HL-60/S4 (cell line): ENCODE data around the gene RANGRF.

Source experiments
- in situ Hi-C: fragments of 300-500 bp; cut with MboI; formaldehyde crosslinking; loops from 2 replicates; pipeline ENCODE4 v1.14.3; 2022; ENCODE audit warnings: low sequenced_read_pairs

Gene RANGRF

GRCh38 chr17:8273884-8274444, 14.5 kb upstream of the RANGRF start:
- in situ Hi-C loops, result no loop called here

- in situ Hi-C loops, result no loop called here
Measured at GRCh38 chr17:8274816-8275215, 13.7 kb upstream of the RANGRF start.

- in situ Hi-C loops, result no loop called here
Measured at GRCh38 chr17:8275421-8276290, 12.8 kb upstream of the RANGRF start.

GRCh38 chr17:8277317-8277716, 11.2 kb upstream of the RANGRF start:
- in situ Hi-C loops, result no loop called here

- in situ Hi-C loops, result no loop called here
Measured at GRCh38 chr17:8282345-8282744, 6.1 kb upstream of the RANGRF start.

GRCh38 chr17:8283356-8283755, 5.1 kb upstream of the RANGRF start:
- in situ Hi-C loops, result no loop called here

- in situ Hi-C loops, result no loop called here
Measured at GRCh38 chr17:8284126-8284525, 4.3 kb upstream of the RANGRF start.

- in situ Hi-C loops, result no loop called here
Measured at GRCh38 chr17:8285270-8286181, 2.9 kb upstream of the RANGRF start.

GRCh38 chr17:8287651-8288335, 677 bp upstream of the RANGRF start:
- in situ Hi-C loops, result no loop called here

GRCh38 chr17:8289103-8289397, 580 bp downstream of the RANGRF start:
- in situ Hi-C loops, result no loop called here

- in situ Hi-C loops, result no loop called here
Measured at GRCh38 chr17:8290043-8290442, 1.6 kb downstream of the RANGRF start.

GRCh38 chr17:8292639-8293395, 4.3 kb downstream of the RANGRF start:
- in situ Hi-C loops, result no loop called here

- in situ Hi-C loops, result no loop called here
Measured at GRCh38 chr17:8294361-8294760, 5.9 kb downstream of the RANGRF start.

GRCh38 chr17:8294814-8295316, 6.4 kb downstream of the RANGRF start:
- in situ Hi-C loops, result no loop called here

GRCh38 chr17:8300226-8300625, 11.8 kb downstream of the RANGRF start:
- in situ Hi-C loops, result no loop called here

- in situ Hi-C loops, result no loop called here
Measured at GRCh38 chr17:8300627-8301242, 12.3 kb downstream of the RANGRF start.

GRCh38 chr17:8310601-8311123, 22.2 kb downstream of the RANGRF start:
- in situ Hi-C loops, result no loop called here

- in situ Hi-C loops, result no loop called here
Measured at GRCh38 chr17:8311131-8311790, 22.8 kb downstream of the RANGRF start.

GRCh38 chr17:8312251-8312650, 23.8 kb downstream of the RANGRF start:
- in situ Hi-C loops, result no loop called here
